ENCODE measurements around the gene IGLL5. TPM values are rescaled to one million over a fixed set of nuclear protein-coding genes. Genes with fewer than 3 reads are reported as not detected.

The IGLL5 gene
- not detected in 2 replicates for total RNA-seq (2014; rRNA removed; shearing (Covaris generic))

DNA sequence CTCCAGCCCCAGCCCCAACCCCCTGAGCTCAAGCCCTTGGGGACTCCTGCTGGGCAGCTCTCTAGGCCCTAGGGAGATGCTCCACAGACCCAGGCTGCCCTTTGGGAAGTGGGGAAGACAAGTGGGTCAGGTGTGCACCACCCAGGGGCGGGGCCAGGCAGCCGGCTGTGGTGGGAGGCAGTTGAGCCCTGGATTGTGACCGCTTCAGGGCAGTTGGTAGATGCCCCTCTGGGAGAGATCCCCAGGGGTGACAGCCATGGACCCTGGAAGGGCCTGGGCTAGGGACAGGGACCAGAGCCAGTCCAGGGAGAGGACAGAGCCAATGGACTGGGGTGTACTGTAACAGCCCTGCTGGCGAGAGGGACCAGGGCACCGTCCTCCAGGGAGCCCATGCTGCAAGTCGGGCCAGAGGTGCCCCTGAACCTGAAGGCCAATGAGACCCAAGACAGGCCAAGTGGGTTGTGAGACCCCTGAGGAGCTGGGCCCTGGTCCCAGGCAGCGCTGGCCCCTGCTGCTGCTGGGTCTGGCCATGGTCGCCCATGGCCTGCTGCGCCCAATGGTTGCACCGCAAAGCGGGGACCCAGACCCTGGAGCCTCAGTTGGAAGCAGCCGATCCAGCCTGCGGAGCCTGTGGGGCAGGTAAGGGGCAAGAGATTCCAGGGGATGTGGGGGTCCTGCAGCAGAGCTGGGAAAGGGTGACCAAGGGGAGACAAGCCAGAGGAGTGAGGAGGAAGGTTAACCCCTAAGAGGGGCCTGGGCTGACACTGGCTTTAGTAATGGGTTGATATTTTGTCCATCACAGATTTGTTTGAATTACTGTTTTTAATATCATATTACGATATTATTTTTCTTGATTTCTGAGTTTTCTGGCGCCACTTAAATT lies at the start of gene IGLL5:
Gene IGLL5 (plus strand): TSS at position 196 of the 883 bp plus-strand sequence. CDS start 238 bp downstream, at position 434.
- in situ Hi-C loops (cut with HindIII; ENCODE audit: low sequenced_read_pairs): no loop called here
- DNase-seq (ENCODE audit: low spot score): no peak

DNA sequence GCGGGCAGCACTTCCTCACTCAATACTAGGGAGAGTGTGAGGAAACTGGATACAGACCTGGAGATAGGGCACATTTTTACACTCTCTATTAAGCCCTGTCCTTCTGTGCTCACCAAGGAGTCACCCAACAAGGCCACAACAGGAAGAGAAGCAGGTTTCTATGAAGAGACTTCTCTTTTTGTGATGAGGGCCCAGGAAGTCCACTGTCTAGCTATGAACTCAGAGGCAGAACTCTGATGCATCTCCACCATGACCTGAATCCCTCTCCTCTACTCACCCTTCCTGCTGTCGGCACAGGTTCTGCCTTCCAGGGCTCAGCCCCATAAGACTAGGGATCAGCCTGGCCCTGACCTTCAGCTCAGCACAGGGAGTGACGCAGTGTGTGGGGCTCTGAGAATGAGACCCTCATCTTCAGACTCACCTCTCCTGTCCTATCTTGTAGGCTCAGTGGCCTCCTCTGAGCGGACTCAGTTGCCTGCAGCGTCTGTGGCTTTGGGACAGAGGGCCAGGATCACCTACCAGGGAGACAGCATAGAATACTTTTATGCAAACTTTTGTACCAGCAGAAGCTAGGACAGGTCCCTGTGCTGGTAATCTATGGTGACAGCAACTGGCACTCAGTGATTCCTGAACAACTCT lies 49.3 kb upstream of the IGLL5 start:
- in situ Hi-C loops (cut with HindIII; ENCODE audit: low sequenced_read_pairs): no loop called here
- DNase-seq (ENCODE audit: low spot score): no peak

DNA sequence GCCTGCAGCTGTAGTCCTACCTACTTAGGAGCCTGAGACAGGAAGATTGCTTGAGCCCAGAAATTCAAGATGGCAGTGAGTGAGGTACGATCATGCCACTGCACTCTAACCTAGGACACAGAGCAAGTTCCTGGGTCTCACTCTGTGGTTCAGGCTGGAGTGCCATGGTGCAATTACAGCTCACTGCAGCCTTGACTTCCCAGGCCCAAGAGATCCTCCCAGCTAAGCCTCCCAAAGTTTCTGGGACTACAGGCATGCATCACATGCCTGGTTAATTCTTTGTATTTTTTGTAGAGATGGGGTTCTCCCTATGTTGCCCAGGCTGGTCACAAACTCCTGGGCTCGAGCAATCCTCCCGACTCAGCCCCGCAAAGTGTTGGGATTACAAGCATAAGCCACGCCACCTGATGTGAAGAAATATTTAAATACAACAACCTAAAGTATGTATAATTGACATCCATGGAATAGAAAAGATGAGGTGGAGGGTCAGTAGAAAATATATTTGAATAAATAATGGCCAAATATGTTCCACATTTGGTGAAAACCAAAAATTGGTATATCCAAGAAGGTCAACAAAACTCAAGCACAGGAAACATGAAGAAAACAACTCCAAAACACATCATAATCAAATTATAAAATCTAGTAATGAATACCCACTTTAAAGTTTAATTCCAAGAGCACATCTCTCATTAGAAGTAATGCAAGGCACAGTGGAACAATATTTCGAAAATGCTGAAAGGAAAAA lies 47.9 kb upstream of the IGLL5 start:
- in situ Hi-C loops (cut with HindIII; ENCODE audit: low sequenced_read_pairs): no loop called here
- DNase-seq (ENCODE audit: low spot score): no peak

DNA sequence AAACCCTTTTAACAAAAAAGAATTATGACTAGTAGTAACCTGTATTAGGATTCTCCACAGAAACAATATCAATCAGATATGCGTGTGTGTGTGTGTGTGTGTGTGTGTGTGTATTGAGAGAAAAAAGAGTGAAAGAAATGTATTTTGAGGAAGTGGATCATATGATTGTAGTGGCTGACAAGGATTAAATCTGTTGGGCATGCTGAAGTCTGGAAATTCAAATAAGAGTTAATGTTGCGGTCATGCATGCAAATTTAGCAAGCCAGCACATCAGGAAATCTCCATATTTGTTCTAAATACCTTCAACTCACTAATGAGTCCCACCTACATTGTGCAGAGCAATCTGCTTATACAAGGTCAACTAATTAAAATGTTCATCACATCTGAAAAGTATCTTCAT lies 46.8 kb upstream of the IGLL5 start:
- in situ Hi-C loops (cut with HindIII; ENCODE audit: low sequenced_read_pairs): no loop called here
- no peak for DNase-seq (ENCODE audit: low spot score)

DNA sequence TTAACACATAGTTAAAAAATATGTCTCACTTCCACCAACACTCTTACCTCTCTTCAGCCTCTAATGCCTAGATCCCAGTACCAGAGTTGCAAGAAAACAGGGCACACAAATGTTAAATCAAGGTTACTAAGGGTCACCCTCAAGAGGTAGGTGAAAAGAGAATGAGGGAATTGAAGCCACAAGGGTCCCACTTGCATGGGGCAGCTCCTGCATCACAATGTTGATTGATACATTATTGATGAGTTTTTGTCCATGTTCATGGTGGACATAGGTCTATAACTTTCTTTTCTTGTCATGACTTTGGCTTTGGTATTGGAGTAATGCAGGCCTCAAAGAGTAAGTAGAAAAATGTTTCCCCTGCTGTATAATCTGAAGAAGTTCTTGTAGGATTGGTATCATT lies 46.0 kb upstream of the IGLL5 start:
- in situ Hi-C loops (cut with HindIII; ENCODE audit: low sequenced_read_pairs): no loop called here
- no peak for DNase-seq (ENCODE audit: low spot score)

DNA sequence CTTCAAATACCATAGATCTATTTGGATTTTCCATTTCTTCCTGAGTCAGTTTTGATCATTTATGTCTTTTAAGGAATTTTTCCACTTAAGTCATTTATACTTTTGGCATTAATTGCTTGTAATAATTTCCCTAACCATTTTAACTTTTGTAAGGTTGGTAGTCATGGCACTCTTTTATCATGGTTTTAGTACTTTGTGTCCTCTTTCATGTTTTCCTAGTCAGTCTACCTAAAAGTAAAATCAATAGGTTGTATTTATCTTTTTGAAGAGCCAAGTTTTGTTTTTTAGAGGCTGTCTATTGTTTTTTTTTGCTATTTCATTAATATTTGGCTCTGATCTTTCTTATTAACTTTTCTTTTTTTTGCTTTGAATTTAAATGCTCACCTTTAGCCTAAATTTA lies 45.5 kb upstream of the IGLL5 start:
- DNase-seq (ENCODE audit: low spot score): no peak
- in situ Hi-C loops (cut with HindIII; ENCODE audit: low sequenced_read_pairs): no loop called here

DNA sequence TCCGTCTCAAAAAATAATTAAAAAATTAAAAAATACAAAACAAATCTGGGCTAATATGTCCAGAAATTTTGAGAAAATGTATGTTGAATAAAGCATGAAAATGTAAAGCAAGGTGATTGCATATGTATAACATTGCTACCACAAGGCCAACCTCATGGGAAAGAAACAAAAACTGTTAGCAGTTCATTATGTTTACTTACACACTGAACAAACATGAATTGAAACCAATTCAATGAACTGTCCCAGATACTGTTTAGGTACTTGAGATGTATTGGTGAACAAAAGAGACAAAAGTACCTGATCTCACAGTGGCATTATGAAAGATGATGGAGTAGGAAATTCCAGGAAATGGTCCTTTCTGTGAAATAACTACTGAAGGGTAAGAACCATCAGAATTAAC lies 43.8 kb upstream of the IGLL5 start:
- no peak for DNase-seq (ENCODE audit: low spot score)
- in situ Hi-C loops (cut with HindIII; ENCODE audit: low sequenced_read_pairs): no loop called here

DNA sequence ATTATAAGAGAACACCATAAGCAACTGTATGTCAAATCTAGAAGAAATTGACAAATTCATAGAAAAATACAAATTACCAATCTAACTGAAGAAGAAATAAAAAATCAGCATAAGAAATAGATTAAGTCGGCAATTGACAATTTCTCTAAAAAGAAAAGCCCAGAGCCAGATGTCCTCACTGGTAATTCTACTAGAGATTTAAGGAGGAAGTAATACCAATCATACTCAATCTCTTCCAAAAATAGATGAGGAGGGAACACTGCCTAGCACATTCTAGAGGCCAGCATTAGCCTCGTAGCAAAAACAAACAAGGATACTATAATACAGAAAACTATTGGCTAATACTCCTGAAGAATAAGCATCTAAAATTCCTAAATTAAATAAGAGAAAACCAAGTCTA lies 40.4 kb upstream of the IGLL5 start:
- in situ Hi-C loops (cut with HindIII; ENCODE audit: low sequenced_read_pairs): no loop called here
- DNase-seq (ENCODE audit: low spot score): no peak

DNA sequence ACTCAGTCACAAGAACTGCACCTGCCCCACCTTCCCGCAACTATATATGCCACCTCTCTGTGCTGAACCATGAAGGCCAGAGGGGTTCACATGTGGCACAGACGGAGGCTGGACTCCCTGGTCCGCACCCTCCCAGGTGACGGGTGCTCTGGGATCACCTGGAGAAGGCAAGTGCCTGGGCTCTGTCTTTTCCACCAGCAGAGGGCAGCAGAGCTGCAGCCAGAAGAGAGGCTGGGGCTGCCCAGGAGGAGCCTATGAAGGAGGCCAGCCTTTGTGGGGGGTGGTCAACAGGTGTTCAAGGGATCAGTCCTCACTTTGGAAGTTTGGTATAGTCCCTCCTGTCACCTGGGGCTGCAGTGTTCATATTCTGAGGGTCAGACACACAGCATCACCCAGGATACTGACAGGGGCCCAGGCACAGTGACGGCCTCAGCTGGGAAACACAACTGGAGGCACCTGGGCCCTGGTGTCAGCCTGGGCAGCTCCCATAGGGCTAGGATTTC lies 39.2 kb upstream of the IGLL5 start:
- peak; percentile 55 for DNase-seq (ENCODE audit: low spot score)
- in situ Hi-C loops (cut with HindIII; ENCODE audit: low sequenced_read_pairs): no loop called here

DNA sequence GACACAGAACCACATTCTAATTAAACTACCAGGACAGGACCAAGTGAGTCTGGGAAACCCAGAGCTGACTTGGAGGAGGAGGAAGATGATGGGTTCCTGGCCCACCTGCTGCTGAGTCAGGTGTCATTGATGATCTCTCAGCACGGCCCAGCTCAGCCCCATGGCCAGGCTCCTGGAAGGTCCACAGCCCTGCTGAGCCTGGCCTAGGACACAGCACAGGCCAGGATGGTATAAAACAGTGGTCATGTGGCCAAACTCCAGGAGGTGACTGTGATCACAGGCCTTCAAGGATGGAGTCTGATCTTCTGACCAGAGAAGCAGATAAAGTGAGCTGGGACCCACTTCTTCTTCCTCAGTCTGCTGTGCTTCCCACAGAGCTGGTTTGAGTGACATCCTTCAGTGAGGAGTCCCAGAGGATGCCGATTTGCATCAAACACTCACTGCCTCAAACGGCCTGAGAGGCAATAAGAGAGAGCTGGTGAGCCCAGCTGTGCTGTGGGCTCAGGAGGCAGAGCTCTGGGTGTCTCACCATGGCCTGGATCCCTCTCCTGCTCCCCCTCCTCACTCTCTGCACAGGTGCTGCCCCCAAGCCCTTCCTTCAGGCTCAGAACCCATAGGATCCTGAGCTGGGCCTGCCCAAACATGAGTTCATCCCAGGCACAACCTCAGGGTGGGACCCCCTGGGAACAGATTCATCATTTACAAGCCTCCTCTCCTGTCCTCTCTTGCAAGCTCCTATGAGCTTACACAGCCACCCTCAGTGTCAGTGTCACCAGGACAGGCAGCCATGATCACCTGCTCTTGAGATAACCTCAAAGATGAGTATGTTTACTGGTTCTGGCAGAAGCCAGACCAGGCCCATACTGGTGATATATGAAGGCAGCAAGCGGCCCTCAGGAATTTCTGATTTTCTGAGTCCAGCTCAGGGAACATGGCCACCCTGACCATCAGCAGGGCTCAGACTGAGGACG lies 37.7 kb upstream of the IGLL5 start:
- no peak for DNase-seq (ENCODE audit: low spot score)
- in situ Hi-C loops (cut with HindIII; ENCODE audit: low sequenced_read_pairs): no loop called here

DNA sequence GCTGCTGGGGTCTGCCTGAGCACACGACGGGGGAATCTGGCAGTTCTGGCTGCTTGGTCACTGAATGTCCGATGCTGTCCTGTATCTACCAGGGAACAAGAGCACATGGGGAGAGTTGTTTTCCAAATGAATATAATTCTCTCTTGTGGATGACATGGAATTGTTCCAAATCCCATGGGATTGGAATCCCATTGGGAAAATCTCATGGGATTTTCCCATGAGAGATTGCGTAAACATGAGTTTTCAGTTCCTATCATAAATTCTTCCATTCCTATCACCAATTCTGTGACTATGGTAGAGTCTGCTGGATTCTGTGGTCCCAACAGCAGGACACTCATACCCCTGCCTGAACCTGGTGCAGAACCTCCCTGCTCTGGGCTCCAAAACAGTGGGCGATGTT lies 35.6 kb upstream of the IGLL5 start:
- in situ Hi-C loops (cut with HindIII; ENCODE audit: low sequenced_read_pairs): no loop called here
- no peak for DNase-seq (ENCODE audit: low spot score)

DNA sequence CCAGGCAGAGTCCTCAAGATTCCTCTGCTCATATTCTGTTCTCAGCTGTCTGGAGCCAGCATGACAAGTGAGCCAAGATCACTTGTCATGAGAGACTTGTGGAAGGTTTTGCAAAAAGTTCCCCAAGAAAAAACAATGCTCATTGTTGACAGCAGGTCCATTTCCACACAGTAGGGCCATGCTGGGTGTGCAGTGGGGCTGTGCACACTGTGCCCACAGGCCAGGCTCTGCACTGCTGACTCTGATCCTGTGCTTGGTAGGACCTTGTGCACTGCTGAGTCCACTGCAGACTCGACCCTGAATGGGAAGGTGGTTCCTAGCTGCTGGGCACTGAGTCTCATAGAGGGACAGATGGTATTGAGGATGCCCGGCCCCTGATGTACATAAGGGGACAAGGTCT lies 33.9 kb upstream of the IGLL5 start:
- in situ Hi-C loops (cut with HindIII; ENCODE audit: low sequenced_read_pairs): no loop called here
- no peak for DNase-seq (ENCODE audit: low spot score)

DNA sequence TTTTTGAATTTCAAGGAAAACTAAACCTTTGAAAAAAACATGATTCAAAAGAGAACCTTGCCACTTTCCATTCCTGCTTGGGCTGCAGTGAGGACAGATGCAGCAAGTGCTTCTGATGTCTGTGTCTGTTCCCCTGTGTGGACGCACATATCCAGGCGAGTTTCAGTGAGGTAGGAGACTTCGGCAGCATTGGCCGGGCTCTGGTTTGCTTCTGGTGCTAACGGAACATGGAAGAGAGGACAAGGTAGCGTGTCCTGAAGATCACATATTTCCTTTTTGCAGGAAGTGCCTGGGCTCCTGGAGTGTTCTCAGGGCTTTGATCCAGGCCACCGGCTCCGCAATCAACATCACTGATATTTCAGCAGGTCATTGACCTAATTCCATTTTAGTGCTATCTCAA lies 33.1 kb upstream of the IGLL5 start:
- DNase-seq (ENCODE audit: low spot score): no peak
- in situ Hi-C loops (cut with HindIII; ENCODE audit: low sequenced_read_pairs): no loop called here

DNA sequence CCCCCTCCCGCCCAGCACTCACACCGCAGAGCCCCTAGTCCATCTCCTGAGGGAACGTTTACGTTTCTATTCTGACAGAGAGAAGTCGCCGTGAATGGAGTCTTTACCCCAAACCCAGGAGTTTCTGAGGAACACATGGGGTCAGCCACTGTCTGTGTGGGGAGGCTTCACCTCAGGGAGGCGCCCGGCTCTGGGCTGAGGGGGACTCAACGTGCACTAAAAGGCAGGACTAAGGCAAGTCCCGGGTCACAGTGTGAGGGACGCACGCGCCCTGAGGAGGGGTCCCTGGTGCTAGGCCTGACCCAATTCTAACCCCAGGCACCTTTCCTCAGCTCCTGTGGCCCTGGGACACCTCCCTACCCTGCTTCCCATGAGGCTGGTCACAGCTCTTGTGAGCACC lies 32.5 kb upstream of the IGLL5 start:
- in situ Hi-C loops (cut with HindIII; ENCODE audit: low sequenced_read_pairs): no loop called here
- DNase-seq (ENCODE audit: low spot score): no peak

DNA sequence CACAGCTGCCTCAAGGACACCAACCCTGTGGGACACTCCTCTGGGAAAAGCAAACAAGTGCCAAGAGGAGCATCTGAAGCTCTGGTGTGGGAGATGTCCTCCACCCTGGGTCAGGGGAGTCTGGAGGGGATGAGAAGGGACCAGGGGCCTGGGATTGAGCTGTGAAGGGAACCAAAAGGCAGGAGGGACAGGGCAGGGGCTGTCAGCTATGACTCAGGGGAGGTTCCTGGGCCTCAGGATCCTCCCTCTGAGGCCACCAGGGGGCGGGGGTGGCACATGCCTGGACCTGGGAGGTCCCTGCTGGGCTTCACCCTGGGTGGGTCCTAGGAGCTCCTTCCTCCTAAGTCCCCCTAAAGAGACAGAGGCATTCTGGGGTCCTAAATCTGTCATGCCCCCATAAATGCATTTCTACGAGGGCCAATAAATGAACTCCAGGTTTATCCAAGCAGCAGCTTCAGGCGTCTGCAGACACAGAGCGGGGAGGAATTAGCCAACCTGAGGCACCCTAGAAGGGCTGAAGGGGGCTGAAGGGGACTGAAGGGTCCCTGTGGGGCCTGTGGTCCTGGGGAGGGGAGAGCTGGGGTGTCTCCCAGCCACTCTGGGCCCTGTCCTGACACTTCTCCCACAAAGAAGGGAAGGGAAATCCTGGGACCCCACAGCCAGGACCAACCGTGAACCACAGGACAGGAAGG lies 31.9 kb upstream of the IGLL5 start:
- in situ Hi-C loops (cut with HindIII; ENCODE audit: low sequenced_read_pairs): no loop called here
- DNase-seq (ENCODE audit: low spot score): no peak

DNA sequence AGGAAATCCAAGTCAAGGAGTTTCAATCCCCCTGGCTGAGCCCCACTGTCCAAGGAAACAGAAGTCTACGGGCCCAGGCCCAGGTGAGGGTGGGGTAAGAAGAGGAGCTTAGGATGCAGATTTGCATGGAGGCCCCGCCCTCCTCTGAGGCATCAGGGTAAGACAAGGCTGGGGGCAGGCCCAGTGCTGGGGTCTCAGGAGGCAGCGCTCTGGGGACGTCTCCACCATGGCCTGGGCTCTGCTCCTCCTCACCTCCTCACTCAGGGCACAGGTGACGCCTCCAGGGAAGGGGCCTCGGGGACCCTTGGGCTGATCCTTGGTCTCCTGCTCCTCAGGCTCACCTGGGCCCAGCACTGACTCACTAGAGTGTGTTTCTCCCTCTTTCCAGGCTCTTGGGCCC lies 31.3 kb upstream of the IGLL5 start:
- no peak for DNase-seq (ENCODE audit: low spot score)
- in situ Hi-C loops (cut with HindIII; ENCODE audit: low sequenced_read_pairs): no loop called here

DNA sequence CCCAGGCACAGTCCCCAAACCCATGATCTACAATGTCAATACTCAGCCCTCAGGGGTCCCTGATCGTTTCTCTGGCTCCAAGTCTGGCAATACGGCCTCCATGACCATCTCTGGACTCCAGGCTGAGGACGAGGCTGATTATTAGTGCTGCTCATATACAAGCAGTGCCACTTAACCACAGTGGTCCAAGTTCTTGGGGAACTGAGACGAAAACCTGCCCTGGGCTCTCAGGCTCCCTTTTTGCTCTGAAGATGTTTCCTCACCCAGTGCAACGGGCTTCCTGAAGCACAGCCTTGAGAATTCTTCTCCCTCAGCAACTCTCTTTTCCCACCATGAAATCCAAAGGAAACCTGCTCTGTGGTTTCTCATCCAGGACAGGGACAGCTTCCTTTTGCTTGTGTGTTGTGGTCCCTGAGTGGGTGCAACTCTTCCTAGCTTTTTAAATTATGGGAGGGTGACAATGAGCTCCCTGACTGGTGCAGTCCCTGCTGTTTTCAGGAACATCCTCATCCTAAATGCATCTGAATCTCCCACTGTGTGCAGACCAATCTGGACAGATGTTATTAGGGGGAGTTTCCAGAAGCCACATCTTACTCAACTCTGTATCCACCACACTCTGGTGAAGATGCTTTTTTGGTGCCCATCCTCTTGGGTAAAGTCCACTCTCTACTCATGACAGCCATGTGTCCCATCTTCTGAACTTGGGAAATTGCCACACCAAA lies 30.6 kb upstream of the IGLL5 start:
- in situ Hi-C loops (cut with HindIII; ENCODE audit: low sequenced_read_pairs): no loop called here
- no peak for DNase-seq (ENCODE audit: low spot score)

All from G401 (cell line).